GM12874 (cell line): ENCODE data around the gene SPATA2L.

Experiments
- TF ChIP-seq, protein P1 (sequence below): IDR thresholded peaks from 2 replicates; pipeline ENCODE4 v1.5.1; 2011; ENCODE audit warnings: low read depth, mild to moderate bottlenecking, control low read depth, low read length, moderate library complexity; ENCODE audit not compliant: insufficient read depth

SPATA2L gene

DNA sequence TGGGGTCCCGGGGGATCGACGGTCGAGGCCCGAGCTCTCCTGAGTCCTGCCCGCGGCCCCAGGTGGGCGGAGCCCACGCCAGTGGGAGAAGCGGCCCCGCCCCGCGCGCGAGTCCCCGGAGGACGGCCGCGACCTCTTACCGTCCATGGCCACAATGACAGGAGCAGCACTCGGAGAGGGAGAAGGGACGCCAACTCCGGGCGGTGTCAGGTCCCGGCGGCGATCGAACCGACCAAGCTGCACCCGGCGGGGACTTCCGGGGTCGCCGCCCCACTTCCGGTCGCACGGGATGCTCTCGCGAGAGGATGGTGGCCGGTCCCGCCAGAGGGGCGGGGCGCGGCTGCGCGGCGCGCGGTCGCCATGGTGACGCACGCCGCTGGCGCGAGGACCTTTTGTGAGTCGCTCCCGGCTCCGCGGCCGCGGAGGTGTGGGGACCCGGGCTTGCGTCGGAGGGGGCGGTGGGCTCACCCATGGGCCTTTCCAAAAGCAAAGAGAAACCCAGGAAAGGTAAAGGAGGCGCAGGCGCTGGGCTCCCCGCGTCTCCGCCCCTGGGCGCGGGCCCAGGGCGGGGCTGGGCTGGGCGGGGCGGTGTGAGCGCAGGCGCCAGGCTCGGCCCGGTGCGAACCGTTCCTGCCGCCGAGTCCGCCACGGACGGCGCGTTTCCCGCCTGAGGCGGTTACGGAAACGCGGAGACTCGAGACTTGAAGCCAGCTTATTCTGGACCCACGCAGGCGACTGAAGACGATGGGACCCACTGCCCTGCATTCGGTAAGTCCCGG, 43.9 kb downstream of the SPATA2L start, which contains the start of the genes CHMP1A and SPATA33:
Gene CHMP1A, minus strand, starts transcription at position 267 of the 779 bp plus-strand sequence. Its CDS starts 120 bp downstream, at position 147.
Gene SPATA33, plus strand, starts transcription at position 395 of the 779 bp plus-strand sequence. Its CDS starts 76 bp downstream, at position 471.
- TF ChIP-seq, protein P1, sequence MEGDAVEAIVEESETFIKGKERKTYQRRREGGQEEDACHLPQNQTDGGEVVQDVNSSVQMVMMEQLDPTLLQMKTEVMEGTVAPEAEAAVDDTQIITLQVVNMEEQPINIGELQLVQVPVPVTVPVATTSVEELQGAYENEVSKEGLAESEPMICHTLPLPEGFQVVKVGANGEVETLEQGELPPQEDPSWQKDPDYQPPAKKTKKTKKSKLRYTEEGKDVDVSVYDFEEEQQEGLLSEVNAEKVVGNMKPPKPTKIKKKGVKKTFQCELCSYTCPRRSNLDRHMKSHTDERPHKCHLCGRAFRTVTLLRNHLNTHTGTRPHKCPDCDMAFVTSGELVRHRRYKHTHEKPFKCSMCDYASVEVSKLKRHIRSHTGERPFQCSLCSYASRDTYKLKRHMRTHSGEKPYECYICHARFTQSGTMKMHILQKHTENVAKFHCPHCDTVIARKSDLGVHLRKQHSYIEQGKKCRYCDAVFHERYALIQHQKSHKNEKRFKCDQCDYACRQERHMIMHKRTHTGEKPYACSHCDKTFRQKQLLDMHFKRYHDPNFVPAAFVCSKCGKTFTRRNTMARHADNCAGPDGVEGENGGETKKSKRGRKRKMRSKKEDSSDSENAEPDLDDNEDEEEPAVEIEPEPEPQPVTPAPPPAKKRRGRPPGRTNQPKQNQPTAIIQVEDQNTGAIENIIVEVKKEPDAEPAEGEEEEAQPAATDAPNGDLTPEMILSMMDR = no peak

GRCh38 chr16:89656435-89657121, 44.9 kb downstream of the SPATA2L start:
- TF ChIP-seq, protein P1 = no peak

DNA sequence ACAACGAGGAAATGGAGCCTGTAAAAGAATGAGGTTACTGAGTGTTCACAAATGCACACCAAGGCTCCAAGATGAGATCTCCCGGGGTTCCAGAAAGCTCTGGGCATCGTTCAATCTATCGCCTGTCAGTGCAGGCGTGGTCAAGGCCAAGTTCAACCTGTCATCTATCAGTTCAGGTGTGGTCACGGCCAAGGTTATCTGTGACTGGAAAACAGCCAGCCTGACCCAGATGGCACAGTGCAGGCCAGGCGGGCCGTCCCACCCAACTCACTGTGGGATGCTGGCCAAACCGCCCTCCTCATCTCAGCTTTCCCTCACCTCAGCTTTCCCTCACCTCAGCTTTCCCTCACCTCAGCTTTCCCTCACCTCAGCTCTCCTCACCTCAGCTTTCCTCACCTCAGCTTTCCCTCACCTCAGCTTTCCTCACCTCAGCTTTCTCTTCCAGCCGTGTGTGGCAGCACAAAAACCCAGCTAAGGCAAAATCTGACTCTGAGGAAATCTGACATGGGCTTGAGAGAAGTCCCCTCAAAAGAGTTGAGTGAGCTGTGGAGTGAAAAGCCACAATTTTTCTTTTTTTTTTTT, 46.4 kb downstream of the SPATA2L start:
- TF ChIP-seq, protein P1 = no peak

DNA sequence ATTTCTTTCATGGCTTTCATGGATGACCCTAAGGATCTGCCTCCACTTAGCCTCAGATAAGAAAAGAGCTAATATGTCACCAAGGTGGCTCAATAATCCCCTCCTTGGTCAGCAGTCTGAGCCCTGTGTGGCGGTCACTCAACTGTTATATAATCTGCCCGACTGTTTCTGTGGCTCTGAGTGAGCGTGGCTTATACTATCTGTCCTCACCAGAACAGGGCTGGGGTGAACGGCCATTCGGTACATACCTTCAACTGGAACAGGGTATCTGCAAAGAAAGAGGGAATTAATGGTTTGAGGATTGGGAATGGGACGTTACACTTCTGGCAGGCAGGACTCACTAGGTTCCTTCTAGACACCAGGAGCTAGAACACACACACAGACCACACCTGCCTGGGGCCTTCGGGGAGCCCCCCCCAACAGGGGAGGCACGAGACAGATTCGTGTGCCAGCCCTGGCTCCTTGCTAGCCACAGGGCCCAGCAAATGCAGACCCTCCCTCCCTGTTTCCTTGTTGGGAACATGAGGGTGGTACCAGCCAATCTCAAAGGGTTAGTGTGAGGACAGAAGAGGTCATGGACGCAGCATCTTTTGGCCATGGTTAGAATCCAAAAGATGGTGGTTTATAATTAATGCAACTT, 47.7 kb downstream of the SPATA2L start:
- TF ChIP-seq, protein P1 = no peak

DNA sequence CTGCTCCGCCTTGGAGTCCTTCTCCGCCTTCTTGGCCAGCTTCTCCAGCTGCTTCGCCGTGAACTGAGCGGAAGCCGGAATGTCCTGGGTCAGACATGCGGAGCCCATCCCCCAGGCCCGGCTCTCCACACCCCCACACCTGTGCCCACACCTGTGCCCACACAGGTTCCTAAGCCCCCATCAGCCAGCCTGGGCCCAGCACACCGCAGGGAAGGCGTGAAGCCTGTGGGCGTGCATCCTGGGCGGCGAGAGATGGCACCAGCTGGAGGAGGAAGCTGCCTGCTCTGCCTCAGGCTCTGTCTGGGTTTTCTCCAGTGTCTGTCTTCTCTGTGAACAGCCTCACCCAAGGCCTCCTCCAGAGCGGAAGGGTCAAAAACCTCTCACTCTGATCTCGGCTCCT, 49.9 kb downstream of the SPATA2L start:
- TF ChIP-seq, protein P1 = no peak

DNA sequence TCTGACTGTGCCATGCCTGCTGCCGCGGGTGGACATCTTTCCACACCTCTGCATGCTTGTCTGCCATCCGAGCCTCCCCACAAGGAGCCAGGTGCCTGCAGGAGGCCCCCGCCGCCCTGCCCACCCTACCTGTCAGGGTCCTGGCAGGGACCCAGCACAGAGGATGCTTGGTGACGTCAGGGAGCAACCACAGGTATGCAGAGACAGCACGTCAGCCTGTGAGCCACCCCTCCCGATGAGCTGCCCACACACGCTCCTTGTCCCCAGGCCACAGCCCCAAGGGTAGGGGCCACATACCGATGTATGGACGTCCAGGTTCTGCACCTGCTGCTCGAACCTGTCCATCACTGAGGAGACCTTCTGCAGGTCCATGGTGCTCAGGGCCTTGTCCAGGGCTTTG, 54.6 kb downstream of the SPATA2L start:
- TF ChIP-seq, protein P1 = no peak
